Sigmoid colon (tissue), 7 donors: ENCODE data around the gene CAGE1. TPM values are rescaled to one million over a fixed set of nuclear protein-coding genes. Genes with fewer than 3 reads are reported as not detected.

Experiments
- DNase-seq: peaks from one replicate; pipeline ENCODE4 v3.0.0-alpha.2; 2019
- H3K27ac ChIP-seq, 4 donors: fragments of 200-600 bp; sonication (generic); one replicate each; pipeline ENCODE4 v1.5.1; 2016 to 2019; ENCODE audit warnings: mild to moderate bottlenecking in 1 of 4
- H3K27me3 ChIP-seq, 3 donors: fragments of 200-600 bp; sonication (generic); one replicate each; pipeline ENCODE4 v1.5.1; 2019; ENCODE audit warnings: mild to moderate bottlenecking in 1 of 3
- H3K36me3 ChIP-seq, 4 donors: fragments of 200-600 bp; sonication (generic); one replicate each; pipeline ENCODE4 v1.5.1; 2016 to 2019
- H3K4me1 ChIP-seq, 4 donors: fragments of 200-600 bp; sonication (generic); one replicate each; pipeline ENCODE4 v1.5.1; 2017 to 2019
- H3K4me3 ChIP-seq, 4 donors: fragments of 200-600 bp; sonication (generic); one replicate each; pipeline ENCODE4 v1.5.1; 2017 to 2019; ENCODE audit warnings: mild to moderate bottlenecking in 2 of 4, moderate library complexity in 1 of 4
- H3K9me3 ChIP-seq, 4 donors: fragments of 200-600 bp in 3 of 4; sonication (generic) in 3 of 4; one replicate each; pipeline versions ENCODE4 v1.5.1 to v1.6.1; 2013 to 2019
- EP300 ChIP-seq, 4 donors: sonication (generic); formaldehyde crosslinking; IDR thresholded peaks; one replicate each; pipeline ENCODE4 v1.6.1; 2017; ENCODE audit warnings: antibody characterized with exemption in 4 of 4
- POLR2A ChIP-seq, 2 donors: fragments of 450-650 bp; IDR thresholded peaks; one replicate each; pipeline ENCODE4 v1.6.1; 2016; ENCODE audit warnings: antibody characterized with exemption in 2 of 2, mild to moderate bottlenecking in 2 of 2, moderate library complexity in 2 of 2
- POLR2AphosphoS5 ChIP-seq, 4 donors: sonication (generic); formaldehyde crosslinking; IDR thresholded peaks; one replicate each; pipeline ENCODE4 v1.6.1; 2017; ENCODE audit warnings: antibody characterized with exemption in 4 of 4
- WGBS, 2 donors: extraction: QIAGEN DNeasy Blood & Tissue Kit; methylation state at CpG; one replicate each; pipeline ENCODE4 v1.1.7; 2013; 5-methylcytosine and 5-hydroxymethylcytosine counted together
- intact Hi-C: fragments of 100-400 bp; cut with DNase I; formaldehyde crosslinking; loops from one replicate; pipeline ENCODE4 v1.15.1; 2023
- polyA plus RNA-seq, 3 donors: library from polyadenylated mRNA; stranded (reverse); fragments of 200-250 nt; gene quantifications; one replicate each; pipeline ENCODE4 v1.2.3, GENCODE V29; 2013
- total RNA-seq, 4 donors: library from RNA; depleted of rRNA; stranded (reverse); fragments of >200 nt; gene quantifications; one replicate each; pipeline ENCODE4 v1.1.0, GENCODE V29; 2016
- TF ChIP-seq, protein P1 (sequence below), 4 experiments: fragments of 450-650 bp in 3 of 4; fragments of 200-600 bp in 1 of 4; IDR thresholded peaks; one replicate each; pipeline ENCODE4 v1.5.1; 2016 to 2019; ENCODE audit warnings: antibody characterized with exemption in 4 of 4, mild to moderate bottlenecking in 3 of 4, moderate library complexity in 2 of 4
- donor health status: healthy with polysubstance abuse.
- donor health status: Bipolar disorder and iron deficiency.
- donor health status: healthy.

CAGE1 gene
- total and polyA plus RNA-seq, 7 donors = 0.04 TPM; not detected in 6

DNA sequence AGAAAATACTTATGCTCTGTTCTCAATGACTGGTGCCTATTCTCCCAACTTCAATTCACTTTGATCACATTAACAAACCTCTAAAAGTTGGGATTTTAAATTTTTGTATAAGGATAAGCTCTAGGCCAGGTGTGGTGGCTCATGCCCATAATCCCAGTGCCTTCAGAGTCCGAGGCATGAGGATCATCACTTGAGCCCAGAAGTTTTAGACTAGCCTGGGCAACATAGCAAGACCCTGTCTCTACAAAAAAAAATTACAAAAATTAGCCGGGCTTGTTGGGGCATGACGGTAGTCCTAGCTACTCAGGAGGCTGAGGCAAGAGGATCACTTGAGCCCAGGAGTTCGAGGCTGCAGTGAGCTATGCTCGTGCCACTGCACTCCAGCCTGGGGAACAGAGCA is 80.5 kb downstream of the CAGE1 start:
- peaks cover 4 to 55% (median 16%) of the 10 kb centered on the region in 4 donors for H3K36me3 ChIP-seq
- TF ChIP-seq POLR2A (IDR thresholded peaks at IDR 0.05) (no peak), POLR2AphosphoS5 (IDR thresholded peaks at IDR 0.05) (no peak), EP300 (IDR thresholded peaks at IDR 0.05) (no peak)
- TF ChIP-seq, protein P1, sequence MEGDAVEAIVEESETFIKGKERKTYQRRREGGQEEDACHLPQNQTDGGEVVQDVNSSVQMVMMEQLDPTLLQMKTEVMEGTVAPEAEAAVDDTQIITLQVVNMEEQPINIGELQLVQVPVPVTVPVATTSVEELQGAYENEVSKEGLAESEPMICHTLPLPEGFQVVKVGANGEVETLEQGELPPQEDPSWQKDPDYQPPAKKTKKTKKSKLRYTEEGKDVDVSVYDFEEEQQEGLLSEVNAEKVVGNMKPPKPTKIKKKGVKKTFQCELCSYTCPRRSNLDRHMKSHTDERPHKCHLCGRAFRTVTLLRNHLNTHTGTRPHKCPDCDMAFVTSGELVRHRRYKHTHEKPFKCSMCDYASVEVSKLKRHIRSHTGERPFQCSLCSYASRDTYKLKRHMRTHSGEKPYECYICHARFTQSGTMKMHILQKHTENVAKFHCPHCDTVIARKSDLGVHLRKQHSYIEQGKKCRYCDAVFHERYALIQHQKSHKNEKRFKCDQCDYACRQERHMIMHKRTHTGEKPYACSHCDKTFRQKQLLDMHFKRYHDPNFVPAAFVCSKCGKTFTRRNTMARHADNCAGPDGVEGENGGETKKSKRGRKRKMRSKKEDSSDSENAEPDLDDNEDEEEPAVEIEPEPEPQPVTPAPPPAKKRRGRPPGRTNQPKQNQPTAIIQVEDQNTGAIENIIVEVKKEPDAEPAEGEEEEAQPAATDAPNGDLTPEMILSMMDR (IDR thresholded peaks at IDR 0.05) = no peak
- no peaks in the 10 kb centered on the region for H3K27me3 ChIP-seq
- H3K9me3 ChIP-seq = no peaks in the 10 kb centered on the region
- H3K27ac ChIP-seq = no peak overlapping the region
- no peak overlapping the region for H3K4me3 ChIP-seq
- intact Hi-C loops = loop anchor here (10.0 kb wide), 1 partner anchor 286 kb away; the partner anchor contains the start of gene SNRNP48
- H3K4me1 ChIP-seq = peaks cover 0 to 26% (median 20%) of the 10 kb centered on the region in 4 donors
- no peak for DNase-seq
- WGBS, 2 donors = 59 to 80% methylated on average over 5 of the region's 5 CpGs

DNA sequence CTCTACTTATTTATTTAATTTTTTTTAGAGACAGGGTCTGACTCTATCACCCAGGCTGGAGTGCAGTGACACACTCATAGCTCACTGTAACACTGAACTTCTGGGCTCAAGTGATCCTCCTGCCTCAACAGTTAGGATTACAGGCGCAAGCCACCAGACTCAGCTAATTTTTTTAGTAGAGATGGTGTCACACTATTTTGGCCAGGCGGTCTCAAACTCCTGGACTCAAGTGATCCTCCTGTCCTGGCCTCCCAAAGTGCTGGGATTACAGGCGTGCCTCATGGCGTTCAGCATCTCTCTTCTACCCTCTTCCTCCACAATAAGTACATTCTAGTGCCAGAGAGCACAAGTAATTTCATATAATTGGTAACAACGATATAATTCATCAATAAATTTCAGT is 82.0 kb downstream of the CAGE1 start:
- peaks cover 0 to 26% (median 18%) of the 10 kb centered on the region in 4 donors for H3K4me1 ChIP-seq
- H3K9me3 ChIP-seq = no peaks in the 10 kb centered on the region
- TF ChIP-seq POLR2AphosphoS5 (IDR thresholded peaks at IDR 0.05) (no peak), EP300 (IDR thresholded peaks at IDR 0.05) (no peak), POLR2A (IDR thresholded peaks at IDR 0.05) (no peak)
- TF ChIP-seq, protein P1 (IDR thresholded peaks at IDR 0.05) = no peak
- no peak overlapping the region for H3K4me3 ChIP-seq
- peaks cover 6 to 70% (median 23%) of the 10 kb centered on the region in 4 donors for H3K36me3 ChIP-seq
- intact Hi-C loops = loop anchor here (10.0 kb wide), 1 partner anchor 287 kb away; the partner anchor contains the start of gene SNRNP48
- H3K27me3 ChIP-seq = no peaks in the 10 kb centered on the region
- no peak for DNase-seq
- H3K27ac ChIP-seq = no peak overlapping the region
- WGBS, 2 donors = 95 to 98% methylated on average over 5 of the region's 5 CpGs

DNA sequence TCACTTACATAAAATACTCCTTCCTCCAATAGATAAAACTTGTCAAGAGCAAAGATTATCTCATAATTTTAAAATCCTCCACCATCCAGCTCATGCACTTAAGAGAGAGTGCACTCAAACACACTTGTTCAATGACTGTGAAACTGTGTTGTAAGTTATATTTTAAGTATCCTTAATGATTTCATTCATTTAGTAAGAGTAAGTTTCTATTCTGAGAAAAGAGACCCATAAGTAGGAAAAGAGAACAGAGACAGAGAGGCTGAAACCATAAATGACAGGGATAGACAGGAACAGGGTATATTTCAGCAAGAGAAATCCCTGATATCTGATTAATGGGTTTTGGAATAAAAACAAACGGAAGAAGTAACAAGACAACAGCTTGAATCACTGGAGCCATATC is 84.7 kb downstream of the CAGE1 start:
- Histone ChIP-seq H3K27me3 (no peaks in the 10 kb centered on the region), H3K27ac (no peak overlapping the region), H3K4me3 (no peak overlapping the region), H3K4me1 (peaks cover 0 to 5% (median 2%) of the 10 kb centered on the region in 4 donors), H3K9me3 (no peaks in the 10 kb centered on the region), H3K36me3 (peaks cover 20 to 97% (median 41%) of the 10 kb centered on the region in 4 donors)
- intact Hi-C loops = loop anchor here (10.0 kb wide), 1 partner anchor 290 kb away; the partner anchor contains the start of gene SNRNP48
- DNase-seq = no peak
- WGBS, 2 donors = 83 to 88% methylated on average over 1 of the region's 1 CpG
- TF ChIP-seq, protein P1 (IDR thresholded peaks at IDR 0.05) = no peak
- TF ChIP-seq POLR2A (IDR thresholded peaks at IDR 0.05) (no peak), POLR2AphosphoS5 (IDR thresholded peaks at IDR 0.05) (no peak), EP300 (IDR thresholded peaks at IDR 0.05) (no peak)

DNA sequence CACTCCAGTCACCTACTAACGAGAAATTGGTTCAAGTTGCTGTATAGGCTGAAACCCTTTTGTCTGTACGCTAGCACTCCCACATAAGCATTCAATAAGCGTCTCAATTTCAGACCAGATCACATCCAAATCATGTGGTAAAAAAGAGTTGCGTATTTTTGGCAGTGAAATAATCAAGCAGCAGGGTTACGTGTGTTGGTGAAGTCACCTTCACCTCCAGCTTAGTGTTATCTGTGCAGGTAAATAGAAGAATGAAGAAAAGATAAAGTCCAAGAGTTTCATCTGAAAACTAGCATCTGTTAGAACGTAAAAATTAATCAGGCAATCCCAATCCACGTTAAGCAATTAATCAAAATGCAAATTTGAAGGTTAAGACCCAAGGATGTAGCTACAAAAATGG is 87.8 kb downstream of the CAGE1 start:
- Histone ChIP-seq H3K4me3 (no peak overlapping the region), H3K27me3 (no peaks in the 10 kb centered on the region), H3K9me3 (no peaks in the 10 kb centered on the region), H3K36me3 (peaks cover 24 to 98% (median 48%) of the 10 kb centered on the region in 4 donors), H3K4me1 (no peaks in the 10 kb centered on the region), H3K27ac (no peak overlapping the region)
- TF ChIP-seq POLR2AphosphoS5 (IDR thresholded peaks at IDR 0.05) (no peak), POLR2A (IDR thresholded peaks at IDR 0.05) (no peak), EP300 (IDR thresholded peaks at IDR 0.05) (no peak)
- TF ChIP-seq, protein P1 (IDR thresholded peaks at IDR 0.05) = no peak
- intact Hi-C loops = loop anchor here (10.0 kb wide), 1 partner anchor 293 kb away; the partner anchor contains the start of gene SNRNP48
- WGBS, 2 donors = 88 to 91% methylated on average over 7 of the region's 7 CpGs
- no peak for DNase-seq

DNA sequence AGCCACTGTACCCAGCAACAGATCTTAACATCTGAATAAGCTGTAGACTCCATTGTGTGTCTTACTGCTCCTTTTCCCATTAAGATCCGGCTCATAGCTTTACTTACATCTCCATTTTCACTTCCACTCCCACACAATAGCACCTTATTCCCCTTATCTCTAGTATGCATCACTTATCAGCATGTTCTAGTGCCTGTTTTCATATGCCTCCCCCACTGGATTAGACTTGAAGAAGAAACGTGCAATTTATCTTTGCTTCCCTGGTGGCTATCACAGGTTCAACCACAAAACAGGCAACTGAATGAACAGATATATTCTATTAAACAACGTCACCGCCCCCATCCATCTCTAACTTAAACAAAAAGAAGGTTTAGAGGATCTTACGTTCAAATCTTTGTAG is 88.6 kb downstream of the CAGE1 start:
- H3K4me1 ChIP-seq = no peaks in the 10 kb centered on the region
- 73 to 85% methylated on average over 5 of the region's 5 CpGs for WGBS, 2 donors
- no peak for TF ChIP-seq POLR2AphosphoS5 (IDR thresholded peaks at IDR 0.05)
- TF ChIP-seq, protein P1 (IDR thresholded peaks at IDR 0.05) = no peak
- TF ChIP-seq POLR2A (IDR thresholded peaks at IDR 0.05) = no peak
- TF ChIP-seq EP300 (IDR thresholded peaks at IDR 0.05) = no peak
- no peaks in the 10 kb centered on the region for H3K27me3 ChIP-seq
- H3K9me3 ChIP-seq = no peaks in the 10 kb centered on the region
- H3K4me3 ChIP-seq = no peak overlapping the region
- H3K27ac ChIP-seq = no peak overlapping the region
- intact Hi-C loops = loop anchor here (10.0 kb wide), 1 partner anchor 294 kb away; the partner anchor contains the start of gene SNRNP48
- DNase-seq = no peak
- peaks cover 24 to 98% (median 44%) of the 10 kb centered on the region in 4 donors for H3K36me3 ChIP-seq
